Posterior cingulate gyrus (tissue), 11 donors: Measurements from ENCODE around the gene B2M.
"Not testable (repeated sequence)": the region's sequence is repeated elsewhere in the genome, so short reads cannot be mapped to it uniquely, and the experiment has no call there.

Experiments
- DNase-seq, 10 donors: peaks; one replicate each; pipeline versions ENCODE4 v3.0.0 to v3.0.0-alpha.2; 2020 to 2021; ENCODE audit warnings: mixed read lengths in 3 of 10
- intact Hi-C: fragments of 100-400 bp; cut with DNase I; formaldehyde crosslinking; loops from one replicate; pipeline ENCODE4 v1.15.1; 2023

B2M gene

GRCh38 chr15:44711096-44711742 is at the start of gene B2M, which contains the start of gene PATL2:
B2M (plus strand) TSS chr15:44711517; CDS start chr15:44711547, 30 bp downstream.
PATL2 (minus strand) TSS chr15:44711323; CDS start chr15:44676490, 34,833 bp downstream.
- intact Hi-C loops = loop anchor here (2.0 kb wide), 1 partner anchor 18 kb away; no protein-coding TSS in a partner anchor

GRCh38 chr15:44661576-44661975 is 49.7 kb upstream of the B2M start:
- intact Hi-C loops = no loop called here
- DNase-seq = no peak

More at GRCh38 chr15:44711096-44711742, at the start of gene B2M, which contains the start of gene PATL2:
- peak; percentile 89 to 99 (median 96) for DNase-seq

- intact Hi-C loops = no loop called here
- peak; percentile 25 to 90 (median 40) for DNase-seq
These were observed 48.6 kb upstream of the B2M start for GRCh38 chr15:44662478-44663409.

- DNase-seq = peak; percentile 93 to 99 (median 96)
- intact Hi-C loops = loop anchor here (2.0 kb wide), 1 partner anchor 73 kb away; the partner anchor contains the start of gene TRIM69
These were observed 47.7 kb upstream of the B2M start, which contains the start of gene SPG11 for GRCh38 chr15:44663410-44664308. SPG11 (minus strand) TSS chr15:44663662; CDS start chr15:44663647, 15 bp downstream.

GRCh38 chr15:44666210-44667038 is 44.9 kb upstream of the B2M start:
- no peak for DNase-seq
- intact Hi-C loops = no loop called here

- DNase-seq = no peak
- intact Hi-C loops = no loop called here
These were observed 44.3 kb upstream of the B2M start for GRCh38 chr15:44667039-44667360.

- intact Hi-C loops = loop anchor here (2.0 kb wide), 1 partner anchor 40 kb away; no protein-coding TSS in a partner anchor
- DNase-seq = no peak
These were observed 42.4 kb upstream of the B2M start for GRCh38 chr15:44668921-44669320.

- no peak for DNase-seq
- intact Hi-C loops = no loop called here
These were observed 41.0 kb upstream of the B2M start for GRCh38 chr15:44670087-44670950.

GRCh38 chr15:44673639-44674038 is 37.7 kb upstream of the B2M start:
- intact Hi-C loops = no loop called here
- no peak for DNase-seq

- DNase-seq = no peak
- intact Hi-C loops = no loop called here
These were observed 35.4 kb upstream of the B2M start for GRCh38 chr15:44675911-44676310.

- intact Hi-C loops = no loop called here
- no peak for DNase-seq
These were observed 34.6 kb upstream of the B2M start for GRCh38 chr15:44676676-44677075.

GRCh38 chr15:44682211-44682610 is 29.1 kb upstream of the B2M start:
- no peak for DNase-seq
- intact Hi-C loops = no loop called here

GRCh38 chr15:44682809-44683682 is 28.3 kb upstream of the B2M start:
- DNase-seq, intact Hi-C loops: not testable (repeated sequence)

- intact Hi-C loops, DNase-seq: not testable (repeated sequence)
These were observed 22.0 kb upstream of the B2M start for GRCh38 chr15:44689318-44689717.

GRCh38 chr15:44690245-44690644 is 21.1 kb upstream of the B2M start:
- intact Hi-C loops, DNase-seq: not testable (repeated sequence)

GRCh38 chr15:44692659-44693058 is 18.7 kb upstream of the B2M start:
- intact Hi-C loops = no loop called here
- no peak for DNase-seq

- no peak for DNase-seq
- intact Hi-C loops = no loop called here
These were observed 16.9 kb upstream of the B2M start for GRCh38 chr15:44694416-44694815.
